H9 (cell line): ENCODE measurements around the gene CDH4. TPM values are rescaled to one million over a fixed set of nuclear protein-coding genes. Genes with fewer than 3 reads are reported as not detected.

ENCODE experiments used
- DNase-seq: peaks from one replicate; pipeline ENCODE4 v3.0.0-alpha.2; 2017
- H2AFZ ChIP-seq: one replicate; pipeline ENCODE4 v1.6.1; 2013; ENCODE audit warnings: mild to moderate bottlenecking, low read length, control low read depth, moderate library complexity
- H2AK5ac ChIP-seq: 2 replicates; pipeline ENCODE4 v1.6.1; 2013; ENCODE audit warnings: low read length, control low read depth, mixed read lengths; ENCODE audit not compliant: insufficient read length
- H2BK120ac ChIP-seq: one replicate; pipeline ENCODE4 v1.6.1; 2013; ENCODE audit warnings: low read depth, mild to moderate bottlenecking, low read length, control low read depth, inconsistent platforms; ENCODE audit not compliant: poor library complexity, severe bottlenecking
- H2BK12ac ChIP-seq: 2 replicates; pipeline ENCODE4 v1.6.1; 2013; ENCODE audit warnings: low read length, control low read depth, mixed read lengths, low read depth; ENCODE audit not compliant: insufficient read length
- H2BK15ac ChIP-seq: 2 replicates; pipeline ENCODE4 v1.6.1; 2013; ENCODE audit warnings: low read depth, low read length, control low read depth
- H2BK20ac ChIP-seq: one replicate; pipeline ENCODE4 v1.6.1; 2013; ENCODE audit warnings: low read depth, mild to moderate bottlenecking, low read length, control low read depth, inconsistent platforms; ENCODE audit not compliant: poor library complexity, severe bottlenecking
- H2BK5ac ChIP-seq: 2 replicates; pipeline ENCODE4 v1.6.1; 2013; ENCODE audit warnings: low read length, control low read depth, mixed read lengths; ENCODE audit not compliant: insufficient read length
- H3K14ac ChIP-seq: 2 replicates; pipeline ENCODE4 v1.6.1; 2013; ENCODE audit warnings: low read length, control low read depth; ENCODE audit not compliant: insufficient read depth
- H3K18ac ChIP-seq: 2 replicates; pipeline ENCODE4 v1.6.1; 2013; ENCODE audit warnings: low read depth, mild to moderate bottlenecking, mixed read lengths, low read length, control low read depth; ENCODE audit not compliant: insufficient read length
- H3K23ac ChIP-seq: 2 replicates; pipeline ENCODE4 v1.6.1; 2013; ENCODE audit warnings: low read length, control low read depth, mixed read lengths, low read depth; ENCODE audit not compliant: insufficient read length
- H3K23me2 ChIP-seq: 2 replicates; pipeline ENCODE4 v1.6.1; 2013; ENCODE audit warnings: low read depth, mild to moderate bottlenecking, mixed read lengths, low read length, control low read depth; ENCODE audit not compliant: insufficient read length, poor library complexity, severe bottlenecking
- H3K27ac ChIP-seq: 2 replicates; pipeline ENCODE4 v1.5.1; 2013; ENCODE audit warnings: low read length, control low read depth, mixed read lengths, low read depth; ENCODE audit not compliant: insufficient read length
- H3K27me3 ChIP-seq: 2 replicates; pipeline ENCODE4 v1.6.1; 2013; ENCODE audit warnings: low read length, control low read depth, inconsistent platforms; ENCODE audit not compliant: insufficient read depth
- H3K4ac ChIP-seq: 2 replicates; pipeline ENCODE4 v1.6.1; 2013; ENCODE audit warnings: low read depth, mild to moderate bottlenecking, control low read depth, inconsistent platforms, low read length, moderate library complexity
- H3K4me1 ChIP-seq: 2 replicates; pipeline ENCODE4 v1.6.1; 2013; ENCODE audit warnings: low read length, control low read depth, inconsistent platforms; ENCODE audit not compliant: insufficient read depth
- H3K4me2 ChIP-seq: 2 replicates; pipeline ENCODE4 v1.6.1; 2013; ENCODE audit warnings: low read length, control low read depth, mixed read lengths; ENCODE audit not compliant: insufficient read length, insufficient read depth
- H3K56ac ChIP-seq: 2 replicates; pipeline ENCODE4 v1.6.1; 2013; ENCODE audit warnings: low read depth, mild to moderate bottlenecking, mixed read lengths, low read length, control low read depth; ENCODE audit not compliant: insufficient read length
- H3K79me1 ChIP-seq: 2 replicates; pipeline ENCODE4 v1.6.1; 2013; ENCODE audit warnings: low read depth, mild to moderate bottlenecking, moderate library complexity, low read length, control low read depth, inconsistent platforms; ENCODE audit not compliant: insufficient read depth, poor library complexity, severe bottlenecking
- H3K79me2 ChIP-seq: 2 replicates; pipeline ENCODE4 v1.6.1; 2013; ENCODE audit warnings: low read length, control low read depth, inconsistent platforms; ENCODE audit not compliant: insufficient read depth
- H3K9ac ChIP-seq: 2 replicates; pipeline ENCODE4 v1.6.1; 2013; ENCODE audit warnings: low read length, control low read depth, mixed read lengths; ENCODE audit not compliant: insufficient read length; ENCODE audit errors: extremely low read depth
- H3K9me3 ChIP-seq: one replicate; pipeline ENCODE4 v1.6.1; 2013; ENCODE audit warnings: low read depth, low read length, inconsistent platforms; ENCODE audit not compliant: control insufficient read depth
- H3T11ph ChIP-seq: one replicate; pipeline ENCODE4 v1.6.1; 2013; ENCODE audit warnings: mild to moderate bottlenecking, low read length, control low read depth, inconsistent platforms
- H4K20me1 ChIP-seq: one replicate; pipeline ENCODE4 v1.6.1; 2013; ENCODE audit not compliant: control insufficient read depth, insufficient read length, insufficient read depth
- H4K5ac ChIP-seq: 2 replicates; pipeline ENCODE4 v1.6.1; 2013; ENCODE audit warnings: low read depth, mild to moderate bottlenecking, mixed read lengths, low read length, control low read depth; ENCODE audit not compliant: insufficient read length
- H4K8ac ChIP-seq: replicated peaks from 2 replicates; pipeline ENCODE4 v1.6.1; 2013; ENCODE audit warnings: low read length, control low read depth, mixed read lengths, low read depth; ENCODE audit not compliant: insufficient read length
- H4K91ac ChIP-seq: 2 replicates; pipeline ENCODE4 v1.6.1; 2013; ENCODE audit warnings: low read depth, mild to moderate bottlenecking, moderate library complexity, mixed read lengths, low read length, control low read depth; ENCODE audit not compliant: insufficient read length
- H3K27ac Mint-ChIP-seq, 3 experiments: 2 replicates in 2 of 3; 3 replicates in 1 of 3; pipeline ENCODE4 v1.8.0; 2020 to 2021; ENCODE audit warnings: mixed read lengths in 3 of 3, mild to moderate bottlenecking in 1 of 3, moderate library complexity in 1 of 3
- H3K27me3 Mint-ChIP-seq: 2 replicates; pipeline ENCODE4 v1.8.0; 2021; ENCODE audit warnings: low read depth, mild to moderate bottlenecking, moderate library complexity, mixed read lengths
- H3K36me3 Mint-ChIP-seq, 3 experiments: 2 replicates in 2 of 3; 3 replicates in 1 of 3; pipeline ENCODE4 v1.8.0; 2020 to 2021; ENCODE audit warnings: low read depth in 3 of 3, mixed read lengths in 3 of 3; ENCODE audit not compliant: insufficient read depth in 1 of 3
- H3K4me1 Mint-ChIP-seq, 2 experiments: 2 replicates each; pipeline ENCODE4 v1.8.0; 2020; ENCODE audit warnings: mixed read lengths in 2 of 2
- H3K4me3 Mint-ChIP-seq, 2 experiments: 2 replicates in 1 of 2; 3 replicates in 1 of 2; pipeline ENCODE4 v1.8.0; 2020 to 2021; ENCODE audit warnings: mild to moderate bottlenecking in 2 of 2, mixed read lengths in 2 of 2, moderate library complexity in 1 of 2
- H3K9me3 Mint-ChIP-seq, 2 experiments: 2 replicates in 1 of 2; 3 replicates in 1 of 2; pipeline ENCODE4 v1.8.0; 2020; ENCODE audit warnings: mild to moderate bottlenecking in 2 of 2, mixed read lengths in 2 of 2, moderate library complexity in 1 of 2
- WGBS: extraction: QIAGEN DNeasy Blood & Tissue Kit; methylation state at CpG from one replicate; pipeline ENCODE4 v1.1.7; 2013; ENCODE audit warnings: missing lambda C conversion rate, low lambda C conversion rate, mixed read lengths; ENCODE audit not compliant: insufficient read length; ENCODE audit errors: extremely low coverage; 5-methylcytosine and 5-hydroxymethylcytosine counted together
- total RNA-seq: library from RNA; stranded (reverse); gene quantifications from 2 replicates; pipeline ENCODE4 v1.2.1, GENCODE V29; 2021
- TF ChIP-seq, protein P1 (sequence below): fragments of 200-600 bp; sonication (generic); conservative IDR thresholded peaks from 3 replicates; pipeline ENCODE4 v1.8.0; 2021; ENCODE audit warnings: antibody characterized with exemption, mild to moderate bottlenecking

CDH4 gene
- total RNA-seq, 1 experiment from 2014 or later: 3.0 TPM

DNA sequence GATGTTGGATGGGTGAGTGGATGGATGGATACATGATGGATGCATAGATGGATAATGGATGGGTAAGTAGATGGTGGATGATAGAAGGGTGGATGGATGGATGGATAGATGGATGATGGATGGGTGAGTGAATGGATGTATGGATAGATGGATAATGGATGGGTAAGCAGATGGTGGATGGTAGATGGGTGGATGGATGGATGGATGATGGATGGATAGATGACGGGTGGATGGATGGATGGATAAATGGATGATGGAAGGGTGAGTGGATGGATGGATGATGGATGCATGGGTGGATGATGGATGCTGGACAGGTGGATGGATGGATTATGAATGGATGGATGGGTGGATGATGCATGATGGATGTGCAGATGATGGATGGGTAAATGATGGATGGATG, 638.1 kb downstream of the CDH4 start:
- Histone ChIP-seq H4K5ac (no peak overlapping the region), H2BK5ac (no peak overlapping the region), H3K56ac (no peak overlapping the region), H3K4me1 (no peaks in the 10 kb centered on the region), H3K23ac (no peak overlapping the region), H3K18ac (no peak overlapping the region), H4K20me1 (peaks cover 3% of the 10 kb centered on the region), H3T11ph (no peak overlapping the region), H4K8ac (no peak overlapping the region), H3K9me3 (no peaks in the 10 kb centered on the region), H3K23me2 (no peaks in the 10 kb centered on the region), H3K14ac (no peak overlapping the region), H2BK20ac (no peak overlapping the region), H3K27ac (no peak overlapping the region), H2AFZ (no peak overlapping the region), H3K79me1 (no peaks in the 10 kb centered on the region), H2BK12ac (no peak overlapping the region), H2BK120ac (no peak overlapping the region), H4K91ac (no peak overlapping the region), H3K9ac (no peak overlapping the region), H3K79me2 (no peaks in the 10 kb centered on the region), H3K4ac (no peak overlapping the region), H2BK15ac (no peak overlapping the region), H3K4me2 (no peak overlapping the region), H3K27me3 (peaks cover 4% of the 10 kb centered on the region; the same call in 1 of the 2 replicates), H2AK5ac (no peak overlapping the region)
- Mint-ChIP-seq H3K9me3 (peaks cover 17 to 23% of the 10 kb centered on the region in 2 experiments), H3K36me3 (no peaks in the 10 kb centered on the region; a peak in 1 of 7 replicates), H3K27ac (no peak overlapping the region), H3K27me3 (peaks cover 52% of the 10 kb centered on the region), H3K4me3 (no peak overlapping the region), H3K4me1 (no peaks in the 10 kb centered on the region)
- TF ChIP-seq, protein P1, sequence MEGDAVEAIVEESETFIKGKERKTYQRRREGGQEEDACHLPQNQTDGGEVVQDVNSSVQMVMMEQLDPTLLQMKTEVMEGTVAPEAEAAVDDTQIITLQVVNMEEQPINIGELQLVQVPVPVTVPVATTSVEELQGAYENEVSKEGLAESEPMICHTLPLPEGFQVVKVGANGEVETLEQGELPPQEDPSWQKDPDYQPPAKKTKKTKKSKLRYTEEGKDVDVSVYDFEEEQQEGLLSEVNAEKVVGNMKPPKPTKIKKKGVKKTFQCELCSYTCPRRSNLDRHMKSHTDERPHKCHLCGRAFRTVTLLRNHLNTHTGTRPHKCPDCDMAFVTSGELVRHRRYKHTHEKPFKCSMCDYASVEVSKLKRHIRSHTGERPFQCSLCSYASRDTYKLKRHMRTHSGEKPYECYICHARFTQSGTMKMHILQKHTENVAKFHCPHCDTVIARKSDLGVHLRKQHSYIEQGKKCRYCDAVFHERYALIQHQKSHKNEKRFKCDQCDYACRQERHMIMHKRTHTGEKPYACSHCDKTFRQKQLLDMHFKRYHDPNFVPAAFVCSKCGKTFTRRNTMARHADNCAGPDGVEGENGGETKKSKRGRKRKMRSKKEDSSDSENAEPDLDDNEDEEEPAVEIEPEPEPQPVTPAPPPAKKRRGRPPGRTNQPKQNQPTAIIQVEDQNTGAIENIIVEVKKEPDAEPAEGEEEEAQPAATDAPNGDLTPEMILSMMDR: no peak
- WGBS: no CpG with 5 or more reads among the region's 1 CpG
- DNase-seq: no peak
